ENCODE measurements around the gene HERC3.

Gene HERC3

GRCh38 chr4:88629826-88630225, 37.5 kb downstream of the HERC3 start:
- H3K4me3 ChIP-seq (ENCODE audit: low read length), result no peak overlapping the region
- no peak for DNase-seq (ENCODE audit: low read depth)
- no peak for TF ChIP-seq CTCF (IDR thresholded peaks at IDR 0.05; ENCODE audit: insufficient read depth, low read depth, low read length, missing control alignments)

DNA sequence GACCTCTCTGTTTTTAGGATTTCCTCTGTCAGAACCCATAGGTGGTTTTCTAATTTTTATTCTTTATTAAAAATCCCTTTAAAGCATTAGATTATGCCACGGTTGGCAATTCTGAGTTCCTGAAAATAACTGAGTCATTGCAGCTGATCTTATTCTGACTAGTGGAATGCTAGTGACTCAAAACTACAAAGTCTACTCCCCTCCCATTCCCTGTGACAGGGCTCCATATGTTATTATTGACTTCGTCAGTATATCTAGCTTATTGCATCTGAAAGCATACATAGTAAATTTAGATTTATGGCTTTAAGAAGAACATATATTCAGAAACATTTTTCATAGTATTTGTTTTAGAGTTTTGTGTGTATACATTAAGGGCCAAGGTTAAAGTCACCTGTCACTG, 38.5 kb downstream of the HERC3 start:
- DNase-seq (ENCODE audit: low read depth), result peak; percentile 80
- H3K4me3 ChIP-seq (ENCODE audit: low read length), result no peak overlapping the region
- TF ChIP-seq CTCF (IDR thresholded peaks at IDR 0.05; ENCODE audit: insufficient read depth, low read depth, low read length, missing control alignments), result no peak

- TF ChIP-seq CTCF (IDR thresholded peaks at IDR 0.05; ENCODE audit: insufficient read depth, low read depth, low read length, missing control alignments), result no peak
Measured at GRCh38 chr4:88643932-88644331, 51.7 kb downstream of the HERC3 start.

GRCh38 chr4:88645994-88646393, 53.7 kb downstream of the HERC3 start:
- no peak overlapping the region for H3K4me3 ChIP-seq (ENCODE audit: low read length)
- TF ChIP-seq CTCF (IDR thresholded peaks at IDR 0.05; ENCODE audit: insufficient read depth, low read depth, low read length, missing control alignments), result no peak
- DNase-seq (ENCODE audit: low read depth), result no peak

More at GRCh38 chr4:88643932-88644331, 51.7 kb downstream of the HERC3 start:
- DNase-seq (ENCODE audit: low read depth), result no peak
- no peak overlapping the region for H3K4me3 ChIP-seq (ENCODE audit: low read length)

GRCh38 chr4:88646528-88647280, 54.4 kb downstream of the HERC3 start:
- TF ChIP-seq CTCF (IDR thresholded peaks at IDR 0.05; ENCODE audit: insufficient read depth, low read depth, low read length, missing control alignments), result no peak
- no peak overlapping the region for H3K4me3 ChIP-seq (ENCODE audit: low read length)
- DNase-seq (ENCODE audit: low read depth), result peak; percentile 64

DNA sequence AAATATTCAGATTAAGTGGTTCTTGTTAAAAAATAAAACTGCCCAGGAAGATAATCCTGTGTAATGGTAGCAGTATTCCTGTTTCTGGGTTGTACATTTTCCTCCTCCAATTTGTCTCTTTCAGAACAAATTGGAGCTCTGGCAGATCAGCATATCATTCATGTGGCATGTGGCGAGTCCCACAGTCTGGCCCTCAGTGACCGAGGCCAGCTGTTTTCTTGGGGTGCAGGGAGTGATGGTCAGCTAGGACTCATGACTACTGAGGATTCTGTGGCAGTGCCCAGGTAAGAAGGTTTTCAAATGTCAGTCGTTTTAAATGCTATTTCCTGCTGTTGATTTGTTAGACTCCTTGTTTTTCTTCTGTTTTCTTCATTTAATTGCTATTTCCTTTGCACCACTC, 57.4 kb downstream of the HERC3 start:
- DNase-seq (ENCODE audit: low read depth), result no peak
- no peak overlapping the region for H3K4me3 ChIP-seq (ENCODE audit: low read length)
- no peak for TF ChIP-seq CTCF (IDR thresholded peaks at IDR 0.05; ENCODE audit: insufficient read depth, low read depth, low read length, missing control alignments)

- DNase-seq (ENCODE audit: low read depth), result no peak
- TF ChIP-seq CTCF (IDR thresholded peaks at IDR 0.05; ENCODE audit: insufficient read depth, low read depth, low read length, missing control alignments), result no peak
- H3K4me3 ChIP-seq (ENCODE audit: low read length), result no peak overlapping the region
Measured at GRCh38 chr4:88653371-88653946, 61.2 kb downstream of the HERC3 start.

All from epithelial cell of esophagus (primary cell).